GM19193 (cell line): Measurements from ENCODE around the gene RERE.

Source experiments
- POLR2A ChIP-seq: IDR thresholded peaks from 4 replicates; pipeline ENCODE4 v1.6.1; 2011; ENCODE audit not compliant: insufficient read depth, insufficient read length; ENCODE audit errors: extremely low read depth

The RERE gene

GRCh38 chr1:8628606-8629005 lies 188.8 kb downstream of the RERE start:
- no peak for TF ChIP-seq POLR2A

- no peak for TF ChIP-seq POLR2A
These were observed 189.7 kb downstream of the RERE start for GRCh38 chr1:8627728-8628127.

- no peak for TF ChIP-seq POLR2A
These were observed 191.2 kb downstream of the RERE start for GRCh38 chr1:8625981-8626898.

GRCh38 chr1:8625491-8625890 lies 191.9 kb downstream of the RERE start:
- no peak for TF ChIP-seq POLR2A

GRCh38 chr1:8607906-8608305 lies 209.5 kb downstream of the RERE start:
- TF ChIP-seq POLR2A = no peak

GRCh38 chr1:8604041-8604945 lies 213.1 kb downstream of the RERE start:
- no peak for TF ChIP-seq POLR2A

GRCh38 chr1:8603220-8603616 lies 214.2 kb downstream of the RERE start:
- TF ChIP-seq POLR2A = no peak

GRCh38 chr1:8602471-8603219 lies 214.8 kb downstream of the RERE start:
- no peak for TF ChIP-seq POLR2A

- TF ChIP-seq POLR2A = no peak
These were observed 217.1 kb downstream of the RERE start for GRCh38 chr1:8600336-8600735.

GRCh38 chr1:8599646-8600212 lies 217.7 kb downstream of the RERE start:
- TF ChIP-seq POLR2A = no peak

GRCh38 chr1:8598783-8599182 lies 218.7 kb downstream of the RERE start:
- no peak for TF ChIP-seq POLR2A

- TF ChIP-seq POLR2A = no peak
These were observed 219.2 kb downstream of the RERE start for GRCh38 chr1:8598060-8598724.

- TF ChIP-seq POLR2A = no peak
These were observed 220.0 kb downstream of the RERE start for GRCh38 chr1:8597455-8597854.

GRCh38 chr1:8595941-8596340 lies 221.5 kb downstream of the RERE start:
- TF ChIP-seq POLR2A = no peak

- TF ChIP-seq POLR2A = no peak
These were observed 222.1 kb downstream of the RERE start for GRCh38 chr1:8595332-8595731.

- TF ChIP-seq POLR2A = no peak
These were observed 225.9 kb downstream of the RERE start for GRCh38 chr1:8591569-8591968.
